ENCODE measurements around the gene RYR2.
A peak's percentile ranks its signal among the peaks of the same experiment; 100 is the strongest.

RYR2 gene

DNA sequence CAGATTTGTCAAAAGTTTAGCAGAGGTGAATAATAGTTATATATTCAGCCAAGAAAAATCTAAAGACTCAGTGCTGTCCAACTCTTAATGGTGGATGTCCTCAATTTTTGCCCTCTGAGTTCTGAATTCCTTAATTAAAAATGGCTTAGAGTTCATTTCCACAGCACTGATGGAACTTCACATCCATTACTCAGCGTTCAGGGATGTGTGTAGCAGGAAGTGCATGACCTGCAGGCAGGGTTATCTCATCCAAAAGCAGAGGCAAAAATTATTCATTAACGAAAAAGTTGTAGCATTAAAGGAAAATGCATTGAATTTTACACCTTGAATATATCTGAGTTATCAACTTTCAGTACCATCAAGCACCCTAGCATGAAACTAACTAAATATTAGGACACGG lies 752.1 kb downstream of the RYR2 start:
- CTCF ChIA-PET: no interaction called here
- DNase-seq (ENCODE audit: low spot score): peak; percentile 24
- POLR2A ChIA-PET (ENCODE audit: low non-redundant PET): no interaction called here

DNA sequence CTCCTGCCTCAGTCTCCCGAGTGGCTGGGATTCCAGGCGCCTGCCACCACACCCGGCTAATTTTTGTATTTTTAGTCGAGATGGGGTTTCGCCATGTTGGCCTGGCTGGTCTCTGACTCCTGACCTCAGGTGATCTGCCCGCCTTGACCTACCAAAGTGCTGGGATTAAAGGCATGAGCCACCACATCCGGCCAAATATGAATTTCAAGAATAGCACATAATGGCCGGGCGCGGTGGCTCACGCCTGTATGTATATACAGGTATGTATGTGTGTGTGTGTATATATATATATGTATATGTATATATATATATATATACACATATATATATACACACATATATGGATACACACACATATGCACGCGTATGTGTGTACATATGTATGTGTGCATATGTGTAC lies 753.6 kb downstream of the RYR2 start:
- H3K27ac ChIP-seq: no peak overlapping the region
- DNase-seq (ENCODE audit: low spot score): no peak
- TF ChIP-seq, protein P1, sequence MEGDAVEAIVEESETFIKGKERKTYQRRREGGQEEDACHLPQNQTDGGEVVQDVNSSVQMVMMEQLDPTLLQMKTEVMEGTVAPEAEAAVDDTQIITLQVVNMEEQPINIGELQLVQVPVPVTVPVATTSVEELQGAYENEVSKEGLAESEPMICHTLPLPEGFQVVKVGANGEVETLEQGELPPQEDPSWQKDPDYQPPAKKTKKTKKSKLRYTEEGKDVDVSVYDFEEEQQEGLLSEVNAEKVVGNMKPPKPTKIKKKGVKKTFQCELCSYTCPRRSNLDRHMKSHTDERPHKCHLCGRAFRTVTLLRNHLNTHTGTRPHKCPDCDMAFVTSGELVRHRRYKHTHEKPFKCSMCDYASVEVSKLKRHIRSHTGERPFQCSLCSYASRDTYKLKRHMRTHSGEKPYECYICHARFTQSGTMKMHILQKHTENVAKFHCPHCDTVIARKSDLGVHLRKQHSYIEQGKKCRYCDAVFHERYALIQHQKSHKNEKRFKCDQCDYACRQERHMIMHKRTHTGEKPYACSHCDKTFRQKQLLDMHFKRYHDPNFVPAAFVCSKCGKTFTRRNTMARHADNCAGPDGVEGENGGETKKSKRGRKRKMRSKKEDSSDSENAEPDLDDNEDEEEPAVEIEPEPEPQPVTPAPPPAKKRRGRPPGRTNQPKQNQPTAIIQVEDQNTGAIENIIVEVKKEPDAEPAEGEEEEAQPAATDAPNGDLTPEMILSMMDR (conservative IDR thresholded peaks at IDR 0.05; ENCODE audit: low read depth): no peak
- ChIA-PET CTCF (no interaction called here), POLR2A (ENCODE audit: low non-redundant PET) (no interaction called here)

More for the DNA sequence above, 752.1 kb downstream of the RYR2 start:
- no peak overlapping the region for H3K27ac ChIP-seq
- TF ChIP-seq, protein P1 (conservative IDR thresholded peaks at IDR 0.05; ENCODE audit: low read depth): no peak

DNA sequence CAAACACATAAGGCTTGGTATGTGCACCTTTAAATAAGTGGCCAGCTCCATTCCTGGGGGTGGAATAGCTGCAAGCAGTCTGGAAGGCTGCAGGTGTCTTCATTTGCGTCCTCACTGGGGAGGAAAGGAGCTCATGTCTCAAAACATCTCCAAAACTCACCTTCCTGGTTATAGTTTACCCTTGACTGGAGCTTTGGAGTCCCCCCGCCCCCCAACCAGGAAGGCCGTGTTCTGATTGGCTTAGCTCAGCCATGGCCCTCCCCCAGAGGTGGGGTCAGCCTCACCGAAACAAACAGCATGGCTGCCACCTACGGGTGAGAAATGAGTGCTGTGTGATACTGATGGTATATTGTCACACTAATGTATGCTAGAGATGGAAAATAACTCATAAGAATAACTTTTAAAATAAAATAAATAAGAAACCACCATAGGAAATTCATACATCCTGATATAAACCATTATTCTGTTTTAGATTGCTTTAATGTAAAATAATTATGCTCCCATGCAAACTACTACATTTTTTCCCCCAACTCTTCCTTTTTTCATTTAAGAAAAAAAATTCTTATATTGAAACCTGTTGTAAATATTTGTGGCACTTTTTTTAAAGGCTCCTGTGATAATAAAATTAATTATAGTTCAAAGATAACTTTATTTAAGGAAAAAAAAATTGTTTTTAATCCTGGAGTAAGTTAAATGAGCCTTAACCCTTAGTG lies 757.9 kb downstream of the RYR2 start:
- ChIA-PET CTCF (interaction anchor here (0.6 to 1.1 kb wide), 7 partner anchors 9 to 881 kb away, joined by 3 to 5 read pairs (median 3); no protein-coding TSS in a partner anchor), POLR2A (ENCODE audit: low non-redundant PET) (no interaction called here)
- no peak overlapping the region for H3K27ac ChIP-seq
- peak; percentile 97 for DNase-seq (ENCODE audit: low spot score)
- TF ChIP-seq, protein P1 (conservative IDR thresholded peaks at IDR 0.05; ENCODE audit: low read depth): peak; percentile 26; the same call in 1 of the 2 replicates

DNA sequence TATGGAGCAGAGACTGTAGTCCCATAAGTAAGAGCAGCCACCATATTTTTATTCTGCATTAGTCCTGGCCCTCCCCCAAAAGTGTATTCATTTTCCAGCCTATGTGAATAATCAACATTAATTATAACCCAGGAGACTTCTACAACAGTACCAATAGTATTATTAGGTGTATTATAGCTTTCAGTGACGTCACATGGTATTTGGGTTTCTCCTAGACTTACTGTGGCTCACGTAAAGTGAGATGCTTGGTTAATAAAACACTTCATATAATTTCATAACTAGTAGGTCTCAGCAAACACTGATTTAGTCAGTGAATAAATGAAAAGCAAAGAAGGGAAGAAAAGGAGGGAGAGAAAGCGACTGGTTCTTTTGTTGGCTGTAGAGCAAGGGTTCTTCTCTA lies 762.5 kb downstream of the RYR2 start:
- no peak overlapping the region for H3K27ac ChIP-seq
- TF ChIP-seq, protein P1 (conservative IDR thresholded peaks at IDR 0.05; ENCODE audit: low read depth): no peak
- ChIA-PET POLR2A (ENCODE audit: low non-redundant PET) (no interaction called here), CTCF (no interaction called here)
- DNase-seq (ENCODE audit: low spot score): no peak

DNA sequence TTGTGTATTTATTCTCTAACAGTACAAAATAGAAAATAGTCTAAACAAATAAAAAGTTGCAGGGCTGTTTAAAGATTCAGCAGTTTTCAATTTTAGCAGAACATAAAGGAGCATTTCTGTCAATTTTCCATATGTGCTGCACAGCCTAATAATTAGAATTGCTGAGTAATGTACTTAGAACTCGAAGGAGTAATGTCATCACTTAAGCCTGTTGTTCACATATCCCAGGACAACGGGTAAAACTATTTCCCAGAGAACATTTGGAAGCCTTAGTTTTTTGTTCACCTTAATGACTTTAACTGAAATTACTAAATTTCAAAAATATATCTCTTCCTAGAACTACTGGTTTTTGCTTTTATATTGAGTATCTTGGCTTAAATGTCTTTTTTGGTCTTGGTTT lies 767.1 kb downstream of the RYR2 start:
- POLR2A ChIA-PET (ENCODE audit: low non-redundant PET): no interaction called here
- no peak for DNase-seq (ENCODE audit: low spot score)
- no peak overlapping the region for H3K27ac ChIP-seq
- CTCF ChIA-PET: interaction anchor here (0.6 kb wide), 1 partner anchor 12 kb away, joined by 3 read pairs; no protein-coding TSS in a partner anchor
- TF ChIP-seq, protein P1 (conservative IDR thresholded peaks at IDR 0.05; ENCODE audit: low read depth): no peak

DNA sequence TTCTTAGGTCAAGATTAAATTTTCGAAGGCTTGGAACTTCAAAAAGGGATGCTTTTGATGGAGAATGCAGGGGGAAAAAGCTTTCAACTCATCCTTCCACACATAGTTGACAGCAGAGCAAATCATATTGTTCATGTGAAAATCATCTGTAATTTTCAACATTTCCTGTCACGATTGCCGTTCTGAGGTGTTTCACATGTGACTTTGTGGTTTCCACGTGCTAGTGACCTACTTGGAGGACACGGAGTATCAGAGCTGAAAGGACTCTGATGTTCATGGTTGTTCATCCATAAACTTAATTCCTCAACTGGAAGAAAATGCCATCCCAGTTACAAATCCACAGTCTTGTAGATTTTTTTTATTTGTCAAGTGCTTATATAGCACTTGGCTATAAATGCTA lies 769.6 kb downstream of the RYR2 start:
- DNase-seq (ENCODE audit: low spot score): no peak
- H3K27ac ChIP-seq: no peak overlapping the region
- TF ChIP-seq, protein P1 (conservative IDR thresholded peaks at IDR 0.05; ENCODE audit: low read depth): no peak
- ChIA-PET POLR2A (ENCODE audit: low non-redundant PET) (no interaction called here), CTCF (interaction anchor here (0.7 to 1.0 kb wide), 3 partner anchors 12 to 1052 kb away, joined by 3 read pairs; no protein-coding TSS in a partner anchor)
